Measurements from ENCODE around the gene KIAA2012.

DNA sequence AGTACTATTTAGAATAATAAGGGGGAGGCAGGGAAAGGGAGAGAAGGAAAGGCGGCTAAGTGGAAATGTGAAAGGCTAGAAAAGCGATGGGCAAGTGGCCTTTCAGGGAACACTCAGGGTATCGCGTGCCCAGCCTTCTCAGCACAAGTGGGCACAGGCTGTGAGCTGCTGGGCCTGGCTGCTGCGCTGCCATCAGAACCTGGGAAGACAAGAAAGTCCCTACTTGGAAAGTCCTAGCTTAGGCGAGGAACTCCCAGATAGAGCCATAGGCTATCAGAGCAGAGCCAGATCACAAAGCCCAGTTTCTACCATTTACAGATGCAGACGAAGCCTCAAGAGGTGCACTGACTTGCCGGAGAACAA lies 49.2 kb upstream of the KIAA2012 start:
- TF ChIP-seq POLR2AphosphoS5 (IDR thresholded peaks at IDR 0.05; ENCODE audit: low read depth, low read length) = no peak
- TF ChIP-seq TAF1 (IDR thresholded peaks at IDR 0.05; ENCODE audit: low read depth, low read length) = no peak
- TF ChIP-seq POLR2A (IDR thresholded peaks at IDR 0.05; ENCODE audit: low read depth, low read length) = no peak
- no peak for TF ChIP-seq SPI1 (IDR thresholded peaks at IDR 0.05; ENCODE audit: low read depth, low read length)
- no peak for TF ChIP-seq POU2F2 (IDR thresholded peaks at IDR 0.05; ENCODE audit: low read depth, low read length)

All from GM12891 (cell line).